Prostate gland (tissue), 2 donors: Measurements from ENCODE around the gene SHOC2.

Experiments
- POLR2A ChIP-seq: fragments of 450-650 bp; IDR thresholded peaks from one replicate; pipeline ENCODE4 v1.6.1; 2016; ENCODE audit warnings: antibody characterized with exemption, mild to moderate bottlenecking
- POLR2AphosphoS5 ChIP-seq: sonication (generic); formaldehyde crosslinking; IDR thresholded peaks from one replicate; pipeline ENCODE4 v1.6.1; 2017; ENCODE audit warnings: antibody characterized with exemption
- TF ChIP-seq, protein P1 (sequence below), 4 experiments: fragments of 200-600 bp in 2 of 4; fragments of 450-650 bp in 2 of 4; sonication (generic) in 2 of 4; IDR thresholded peaks; 1 replicate in 3 of 4; 2 replicates in 1 of 4; pipeline ENCODE4 v1.5.1; 2016 to 2019; ENCODE audit warnings: antibody characterized with exemption in 4 of 4, mild to moderate bottlenecking in 2 of 4, moderate library complexity in 2 of 4

DNA sequence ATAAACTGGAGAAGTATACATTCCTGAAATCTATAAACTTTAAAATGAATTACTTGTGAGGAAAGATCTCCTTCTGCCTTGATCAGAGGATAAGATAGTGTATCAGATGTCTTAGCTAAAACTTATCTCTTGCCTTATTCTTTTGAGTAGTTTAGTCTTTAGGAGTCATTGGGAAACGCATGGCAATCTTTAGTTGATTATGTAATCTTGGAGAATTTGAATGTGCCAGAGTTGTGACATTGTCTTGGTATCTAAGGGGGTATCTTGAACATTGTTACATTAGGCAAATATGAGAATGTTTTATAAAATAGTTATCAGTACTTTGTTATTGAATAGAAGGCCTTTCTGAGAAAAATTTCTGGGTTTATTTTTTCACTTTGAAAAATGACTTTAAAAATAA is 95.8 kb downstream of the SHOC2 start:
- TF ChIP-seq POLR2A (no peak), POLR2AphosphoS5 (no peak)
- TF ChIP-seq, protein P1, sequence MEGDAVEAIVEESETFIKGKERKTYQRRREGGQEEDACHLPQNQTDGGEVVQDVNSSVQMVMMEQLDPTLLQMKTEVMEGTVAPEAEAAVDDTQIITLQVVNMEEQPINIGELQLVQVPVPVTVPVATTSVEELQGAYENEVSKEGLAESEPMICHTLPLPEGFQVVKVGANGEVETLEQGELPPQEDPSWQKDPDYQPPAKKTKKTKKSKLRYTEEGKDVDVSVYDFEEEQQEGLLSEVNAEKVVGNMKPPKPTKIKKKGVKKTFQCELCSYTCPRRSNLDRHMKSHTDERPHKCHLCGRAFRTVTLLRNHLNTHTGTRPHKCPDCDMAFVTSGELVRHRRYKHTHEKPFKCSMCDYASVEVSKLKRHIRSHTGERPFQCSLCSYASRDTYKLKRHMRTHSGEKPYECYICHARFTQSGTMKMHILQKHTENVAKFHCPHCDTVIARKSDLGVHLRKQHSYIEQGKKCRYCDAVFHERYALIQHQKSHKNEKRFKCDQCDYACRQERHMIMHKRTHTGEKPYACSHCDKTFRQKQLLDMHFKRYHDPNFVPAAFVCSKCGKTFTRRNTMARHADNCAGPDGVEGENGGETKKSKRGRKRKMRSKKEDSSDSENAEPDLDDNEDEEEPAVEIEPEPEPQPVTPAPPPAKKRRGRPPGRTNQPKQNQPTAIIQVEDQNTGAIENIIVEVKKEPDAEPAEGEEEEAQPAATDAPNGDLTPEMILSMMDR (IDR thresholded peaks at IDR 0.05): no peak
